NCI-H345 treated with DMSO at 0.1 percent for 48 hours (cell line): ENCODE measurements around the gene ADRB2.
A peak's percentile ranks its signal among the peaks of the same experiment; 100 is the strongest.

ENCODE experiments used
- DNase-seq: peaks from one replicate; lab custom pipeline; 2025; ENCODE audit not compliant: unreplicated experiment; lab: John Stamatoyannopoulos, UW

The ADRB2 gene

GRCh38 chr5:148805326-148806290 lies 20.8 kb upstream of the ADRB2 start:
- DNase-seq: no peak

GRCh38 chr5:148806520-148806931 lies 19.9 kb upstream of the ADRB2 start:
- DNase-seq: no peak

DNA sequence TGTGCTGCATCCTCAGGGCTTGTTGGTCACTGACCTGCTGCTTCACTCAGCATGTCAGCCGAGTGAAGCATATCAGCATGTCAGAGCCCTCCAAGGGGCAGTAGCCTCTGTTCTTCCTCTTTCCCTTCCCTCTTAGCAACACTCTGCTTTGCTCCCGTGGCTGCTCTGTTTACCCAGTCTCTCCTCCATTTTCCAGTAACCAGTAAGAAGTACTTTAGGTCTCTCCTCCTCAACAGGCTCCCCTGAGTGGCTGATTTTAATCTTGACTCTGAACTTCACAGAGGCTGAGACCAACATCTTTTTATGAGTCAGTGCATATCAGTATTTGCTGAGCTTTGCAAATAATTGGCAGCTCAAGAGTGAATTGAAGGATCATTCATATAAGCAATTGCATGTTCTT lies 18.6 kb upstream of the ADRB2 start:
- DNase-seq: no peak

DNA sequence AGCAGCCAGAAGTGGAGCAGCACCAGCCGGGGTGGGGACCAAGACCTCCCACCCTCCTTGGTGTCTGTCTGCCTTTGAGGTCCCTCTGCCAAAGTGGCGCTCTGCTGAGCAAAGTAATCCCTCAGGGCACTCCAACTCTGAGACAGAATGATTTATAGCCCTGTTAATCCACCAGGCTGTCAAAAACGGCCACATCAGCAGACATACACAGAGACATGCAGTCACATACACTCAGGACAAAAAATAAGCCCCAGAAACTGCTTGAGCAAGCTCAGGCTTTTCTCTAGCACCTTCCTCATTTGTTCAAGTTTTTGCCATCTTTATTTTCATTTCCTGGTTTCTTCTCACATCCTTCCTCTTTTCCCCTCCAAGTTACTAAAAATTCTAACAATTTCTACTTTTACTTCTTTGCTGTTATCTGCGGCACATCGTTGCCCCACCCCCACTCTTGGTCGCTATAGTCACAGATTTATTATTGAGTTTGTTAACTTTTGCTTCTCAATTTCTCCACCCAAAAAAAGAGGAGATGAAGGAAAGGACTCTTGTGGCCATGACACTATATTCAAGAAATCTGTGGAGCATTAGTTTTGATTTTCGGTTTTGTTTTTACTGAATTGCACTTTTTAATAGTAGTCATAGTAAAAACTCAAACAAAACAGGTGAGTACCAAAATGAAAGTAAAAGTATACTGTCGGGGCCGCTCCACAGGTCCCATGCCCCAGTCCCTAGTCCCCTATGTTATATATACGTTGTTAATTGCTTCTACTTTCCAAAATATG lies 17.4 kb upstream of the ADRB2 start:
- peak; percentile 19 for DNase-seq

- no peak for DNase-seq
These were observed 16.5 kb upstream of the ADRB2 start for GRCh38 chr5:148809781-148810524.

GRCh38 chr5:148810823-148811222 lies 15.6 kb upstream of the ADRB2 start:
- DNase-seq: no peak

DNA sequence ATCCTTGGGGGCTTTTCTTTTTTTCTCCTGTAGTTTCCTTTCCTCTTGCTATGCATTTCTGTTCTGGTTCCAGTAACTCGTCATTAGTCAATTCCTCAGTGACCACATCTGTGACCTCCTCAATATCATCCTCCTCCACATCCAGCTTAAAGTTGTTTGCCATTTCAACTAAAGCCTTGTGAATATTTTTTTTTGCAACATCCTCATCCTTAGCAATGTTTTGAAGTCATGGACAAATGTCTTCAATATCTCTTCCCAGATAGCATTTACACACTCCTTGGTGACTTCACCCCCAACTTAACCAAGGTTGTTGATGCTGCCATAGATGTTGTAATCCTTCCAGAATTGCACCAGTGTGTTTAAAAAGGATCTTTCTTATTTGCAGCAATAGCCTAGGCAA lies 14.7 kb upstream of the ADRB2 start:
- no peak for DNase-seq

DNA sequence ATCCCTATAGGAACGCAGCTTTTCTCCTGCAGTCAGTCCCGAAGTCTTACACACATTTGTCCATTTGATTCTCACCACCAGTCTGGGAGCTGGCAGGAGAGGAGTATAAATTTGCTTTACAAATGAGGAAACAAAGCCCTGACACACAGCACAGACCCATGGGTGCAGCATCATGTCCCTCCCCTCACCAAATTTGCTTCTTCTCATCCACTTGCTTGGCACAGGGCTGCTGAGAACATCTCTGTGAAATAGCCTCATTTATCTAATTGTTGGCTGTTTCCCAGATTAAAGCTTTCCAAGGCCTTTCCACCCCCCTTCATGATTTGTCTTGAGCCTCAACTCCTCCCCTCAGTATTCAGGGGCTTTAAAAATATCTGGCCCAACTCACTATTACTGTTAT lies 11.3 kb upstream of the ADRB2 start:
- DNase-seq: no peak

- no peak for DNase-seq
These were observed 10.8 kb upstream of the ADRB2 start for GRCh38 chr5:148815578-148815977.

DNA sequence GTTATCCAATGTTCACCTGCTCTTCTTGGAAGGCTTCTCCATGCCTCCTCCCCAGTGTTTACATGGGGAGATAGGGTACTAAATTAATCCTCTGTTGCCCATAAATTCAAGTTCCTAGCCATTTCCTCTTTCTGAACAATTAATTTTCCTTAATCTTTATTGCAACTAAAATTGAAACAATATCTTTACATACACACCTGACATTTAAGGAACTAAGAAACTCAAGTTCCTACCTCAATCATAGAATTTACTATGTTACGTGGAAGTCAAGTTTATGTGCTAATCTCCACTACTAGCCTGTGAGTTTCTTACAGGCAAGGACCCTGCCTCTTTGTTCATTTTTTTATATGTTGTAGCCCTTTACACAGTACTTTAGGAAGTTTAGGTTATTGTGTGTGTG lies 10.1 kb upstream of the ADRB2 start:
- DNase-seq: no peak

- DNase-seq: no peak
These were observed 9.6 kb upstream of the ADRB2 start for GRCh38 chr5:148816782-148817181.

DNA sequence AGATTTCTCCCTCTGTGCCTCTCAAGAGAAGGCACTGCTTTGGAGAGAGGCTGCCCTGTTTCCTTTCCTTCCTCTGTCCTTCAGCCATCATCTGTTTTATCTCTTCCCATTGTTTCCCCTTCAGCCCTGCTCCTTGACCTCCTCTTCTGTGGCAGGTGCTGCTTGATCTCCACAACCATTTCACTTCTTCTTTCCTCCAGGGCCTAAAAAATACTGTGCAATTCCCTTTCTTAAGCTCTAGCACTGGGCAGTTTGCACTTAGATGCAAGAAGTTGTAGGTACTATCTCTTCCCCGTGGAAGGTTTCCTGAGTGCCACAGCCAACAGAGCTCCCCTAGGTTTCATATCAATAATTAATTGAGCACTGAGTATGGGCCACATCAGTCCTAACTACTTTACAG lies 8.8 kb upstream of the ADRB2 start:
- DNase-seq: no peak

GRCh38 chr5:148820461-148821395 lies 5.7 kb upstream of the ADRB2 start:
- no peak for DNase-seq

DNA sequence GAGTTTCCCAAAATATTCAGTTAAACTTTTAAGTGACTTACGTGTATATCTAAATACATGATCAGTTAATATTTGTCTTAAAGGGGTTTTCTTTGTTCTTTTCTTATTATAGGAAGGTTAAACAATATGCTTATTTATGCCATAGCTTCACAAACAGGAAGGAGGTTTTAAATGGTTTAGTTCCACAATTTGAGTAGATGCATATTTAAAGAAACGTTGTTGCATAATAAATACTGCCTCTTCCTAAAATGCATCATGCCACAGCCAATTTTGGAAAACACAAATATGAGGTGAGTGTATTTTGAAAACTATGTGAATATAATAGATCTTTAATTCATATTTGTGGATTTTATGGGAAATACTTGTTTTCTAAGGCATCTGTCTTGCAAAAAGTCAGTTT lies 2.5 kb upstream of the ADRB2 start:
- DNase-seq: no peak

GRCh38 chr5:148825716-148826052 lies 727 bp upstream of the ADRB2 start:
- DNase-seq: no peak

GRCh38 chr5:148826739-148827070 lies 294 bp downstream of the ADRB2 start:
- no peak for DNase-seq

- no peak for DNase-seq
These were observed 1.3 kb downstream of the ADRB2 start for GRCh38 chr5:148827723-148828122.

GRCh38 chr5:148828511-148829247 lies 2.3 kb downstream of the ADRB2 start:
- DNase-seq: no peak

- no peak for DNase-seq
These were observed 2.8 kb downstream of the ADRB2 start for GRCh38 chr5:148829248-148829594.

GRCh38 chr5:148829734-148830133 lies 3.3 kb downstream of the ADRB2 start:
- DNase-seq: no peak
